ENCODE measurements around the gene CMTM8.

The CMTM8 gene

DNA sequence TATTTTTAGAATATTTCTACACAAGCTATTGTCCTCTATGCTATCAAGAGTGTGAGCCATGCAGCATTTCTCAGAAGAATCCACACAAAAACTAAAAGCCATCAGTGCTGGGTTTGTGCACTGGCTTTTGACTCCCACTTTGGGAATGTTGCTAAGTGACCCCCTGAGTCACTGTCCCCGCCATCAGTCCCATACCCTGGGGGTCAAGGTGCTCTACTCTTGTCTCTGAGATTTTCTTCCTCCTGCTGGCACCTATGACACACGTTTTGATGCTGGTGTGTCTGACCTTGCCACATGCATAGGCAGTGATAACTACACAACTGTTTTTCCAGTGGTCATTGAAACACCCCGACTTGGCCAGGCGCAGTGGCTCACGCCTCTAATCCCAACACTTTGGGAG is 173.0 kb downstream of the CMTM8 start:
- DNase-seq (ENCODE audit: low read depth), result no peak

DNA sequence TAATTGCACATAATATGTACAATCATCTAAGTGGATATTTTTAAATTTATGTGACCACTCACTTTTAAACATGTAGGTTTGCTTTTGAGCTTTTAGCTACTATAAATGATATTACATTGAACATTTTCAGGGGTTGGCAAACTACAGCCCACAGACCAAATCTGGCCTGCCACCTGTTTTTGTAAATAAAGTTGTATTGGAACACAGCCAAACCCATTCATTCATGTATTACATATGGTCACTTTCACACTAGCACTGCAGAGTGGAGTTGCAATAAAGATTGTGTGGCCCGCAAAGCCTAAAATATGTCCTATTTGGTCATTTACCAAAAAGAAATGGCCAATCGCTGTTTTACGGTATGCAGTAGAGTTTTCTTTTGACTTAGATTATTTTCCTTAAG is 174.4 kb downstream of the CMTM8 start:
- DNase-seq (ENCODE audit: low read depth), result no peak

DNA sequence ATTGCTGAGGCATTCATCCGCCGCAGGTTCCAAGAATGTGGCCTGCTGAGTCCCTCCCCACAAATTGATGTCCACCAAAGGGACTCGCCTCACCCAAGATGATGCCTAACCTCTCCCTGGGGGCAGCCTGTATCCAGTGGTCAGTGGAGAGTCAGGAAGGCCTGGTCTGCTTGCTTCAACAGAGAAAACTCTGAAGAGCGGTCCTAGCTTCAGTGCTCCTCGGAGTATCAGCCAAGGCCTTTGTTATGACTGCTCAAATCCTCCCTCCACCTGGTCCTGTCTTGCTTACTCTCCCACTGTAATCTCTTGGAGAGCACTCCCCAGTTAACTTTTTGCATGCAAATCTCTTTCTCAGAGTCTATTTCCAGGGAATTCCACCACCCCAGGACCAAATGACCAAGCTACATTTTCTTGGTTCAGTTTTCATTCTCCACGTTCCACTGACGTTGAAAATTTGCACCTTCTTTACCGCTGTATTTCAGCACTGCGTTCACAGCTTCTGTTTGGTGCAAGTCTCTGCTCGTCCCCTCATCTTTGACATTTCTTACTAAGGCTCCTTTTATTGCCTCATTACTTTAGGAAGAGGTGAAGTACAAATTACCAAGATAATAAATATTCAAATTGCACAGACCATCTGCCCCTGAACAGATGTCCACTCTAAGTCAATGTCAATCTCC is 175.5 kb downstream of the CMTM8 start:
- no peak for DNase-seq (ENCODE audit: low read depth)

DNA sequence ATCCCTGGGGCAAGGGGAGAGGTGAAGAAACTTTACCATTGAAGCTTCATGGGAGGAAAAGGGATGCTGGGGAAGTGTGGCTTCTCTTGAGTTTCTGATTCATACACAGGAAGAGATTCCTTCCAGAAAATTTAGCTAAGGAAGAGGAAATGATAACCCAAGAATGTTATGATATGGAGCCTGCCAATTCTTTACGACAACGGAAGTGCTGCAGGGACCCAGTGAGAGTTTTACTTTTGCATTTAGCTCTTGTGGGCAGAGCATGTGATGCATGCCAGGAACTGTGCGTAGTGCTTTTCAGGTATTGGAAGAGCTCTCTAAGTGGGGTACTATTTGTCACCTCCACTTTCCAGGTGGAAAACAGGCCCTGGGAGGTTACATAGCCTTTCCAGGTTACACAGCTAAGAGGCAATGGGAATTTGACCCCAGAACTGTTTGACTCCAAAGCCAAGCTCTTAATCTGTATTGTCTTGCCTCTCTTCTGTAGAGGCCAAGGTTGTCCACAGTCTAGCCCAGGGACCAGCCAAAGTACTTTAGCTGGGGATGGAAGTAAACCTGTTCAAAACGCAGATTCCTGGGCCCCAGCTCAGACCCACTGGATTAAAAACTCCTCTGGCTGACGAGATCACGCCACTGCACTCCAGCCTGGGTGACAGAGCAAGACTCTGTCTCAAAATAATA is 176.2 kb downstream of the CMTM8 start:
- DNase-seq (ENCODE audit: low read depth), result no peak

DNA sequence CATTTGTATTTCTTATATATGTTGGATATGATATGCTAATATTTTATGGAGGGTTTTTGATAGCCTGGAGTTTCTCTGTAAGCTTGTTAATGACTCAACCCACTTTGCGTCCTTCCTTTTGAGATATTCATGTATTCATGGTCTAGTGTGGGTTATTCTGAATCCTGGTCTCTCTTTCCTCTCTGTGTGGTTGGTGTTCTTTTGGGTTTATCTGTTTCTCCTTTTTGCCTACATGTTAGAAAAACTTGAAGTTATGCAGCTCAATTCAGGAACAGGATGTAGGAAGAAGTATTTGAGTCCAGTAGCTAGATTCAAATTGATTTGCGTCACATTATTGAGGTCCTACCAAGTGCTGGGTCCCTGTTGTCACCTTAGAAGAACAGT is 181.3 kb downstream of the CMTM8 start:
- no peak for DNase-seq (ENCODE audit: low read depth)
